DMS114 treated with DMSO at 0.1 percent for 48 hours (cell line): Measurements from ENCODE around the gene AKNAD1.
"Not testable (repeated sequence)": the region's sequence is repeated elsewhere in the genome, so short reads cannot be mapped to it uniquely, and the experiment has no call there.

Source experiments
- DNase-seq: peaks from one replicate; lab custom pipeline; 2025; ENCODE audit not compliant: unreplicated experiment; lab: John Stamatoyannopoulos, UW

The AKNAD1 gene

DNA sequence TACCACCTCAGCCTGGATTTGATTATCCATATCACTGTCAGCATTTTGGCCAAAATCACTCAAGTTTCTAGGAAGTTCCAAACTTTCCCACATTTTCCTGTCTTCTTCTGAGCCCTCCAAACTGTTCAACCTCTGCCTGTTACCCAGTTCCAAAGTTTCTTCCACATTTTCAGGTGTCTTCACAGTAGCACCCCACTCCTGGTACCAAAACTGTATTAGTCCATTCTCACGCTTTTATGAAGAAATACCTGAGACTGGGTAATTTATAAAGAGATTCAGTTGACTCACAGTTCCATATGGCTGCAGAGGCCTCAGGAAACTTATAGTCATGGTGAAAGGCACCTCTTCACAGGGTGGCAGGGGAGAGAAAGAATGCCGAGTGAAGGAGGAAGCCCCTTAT lies 71.0 kb downstream of the AKNAD1 start:
- DNase-seq: no peak

GRCh38 chr1:108785264-108785663 lies 71.6 kb downstream of the AKNAD1 start:
- DNase-seq: no peak

DNA sequence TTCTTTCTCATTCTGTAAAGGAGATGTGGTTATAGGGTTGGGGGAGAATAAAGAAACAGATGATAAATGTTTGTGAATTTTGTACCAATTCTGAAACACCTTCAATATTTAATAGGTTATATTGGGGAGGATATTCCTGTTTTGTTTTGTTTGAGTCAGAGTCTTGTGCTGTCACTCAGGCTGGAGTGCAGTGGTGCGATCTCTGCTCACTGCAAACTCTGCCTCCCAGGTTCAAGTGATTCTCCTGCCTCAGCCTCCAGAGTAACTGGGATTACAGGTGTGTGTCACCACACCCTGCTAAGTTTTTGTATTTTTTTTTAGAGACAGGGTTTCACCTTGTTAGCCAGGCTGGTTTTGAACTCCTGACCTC lies 75.3 kb downstream of the AKNAD1 start:
- DNase-seq: not testable (repeated sequence)

DNA sequence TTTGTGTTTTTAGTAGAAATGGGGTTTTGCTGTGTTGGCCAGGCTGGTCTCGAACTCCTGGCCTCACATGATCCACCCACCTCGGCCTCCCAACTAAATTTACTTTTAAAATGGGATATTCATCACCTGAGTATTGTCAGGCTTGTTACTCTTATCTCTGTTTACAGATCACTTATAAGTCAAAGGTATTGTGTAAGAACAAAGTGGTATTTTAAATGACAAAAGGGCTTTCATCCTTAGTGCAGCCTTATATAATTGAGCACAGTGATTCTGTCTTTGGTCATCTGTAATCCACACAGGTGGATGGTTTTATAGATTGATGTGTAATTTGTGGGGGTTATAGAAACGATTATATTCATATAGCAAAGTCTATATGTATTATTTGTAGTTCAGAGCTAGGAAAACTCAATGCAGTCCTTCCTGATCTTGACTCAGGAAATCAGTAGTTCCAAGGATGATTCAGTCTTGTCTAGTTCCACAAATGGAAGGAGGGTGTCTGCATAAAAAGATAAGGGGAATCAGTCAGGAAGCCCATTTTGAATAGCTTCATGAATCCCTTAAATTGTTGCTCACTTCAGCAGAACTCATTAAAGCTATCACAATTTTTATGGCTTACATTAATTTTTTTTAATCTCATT lies 75.8 kb downstream of the AKNAD1 start:
- no peak for DNase-seq

GRCh38 chr1:108779455-108779854 lies 77.4 kb downstream of the AKNAD1 start:
- DNase-seq: no peak

GRCh38 chr1:108777839-108778238 lies 79.1 kb downstream of the AKNAD1 start:
- no peak for DNase-seq

DNA sequence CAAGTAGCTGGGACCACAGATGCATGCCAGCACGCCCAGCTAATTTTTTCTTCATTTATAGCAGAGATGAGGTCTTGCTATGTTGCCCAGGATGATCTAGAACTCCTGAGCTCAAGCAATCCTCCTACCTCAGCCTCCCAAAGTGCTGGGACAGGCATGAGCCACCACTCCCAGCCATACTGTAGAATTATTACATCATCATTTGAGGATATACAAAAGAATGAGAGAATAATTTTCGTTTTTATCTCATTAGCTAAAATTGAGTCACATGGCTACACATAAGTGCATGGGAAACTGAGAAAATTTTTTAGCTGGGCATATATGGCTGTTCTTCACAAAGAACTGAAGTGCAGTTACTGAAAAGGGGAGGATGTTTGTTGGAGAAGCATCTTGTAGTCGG lies 89.2 kb downstream of the AKNAD1 start:
- DNase-seq: no peak

DNA sequence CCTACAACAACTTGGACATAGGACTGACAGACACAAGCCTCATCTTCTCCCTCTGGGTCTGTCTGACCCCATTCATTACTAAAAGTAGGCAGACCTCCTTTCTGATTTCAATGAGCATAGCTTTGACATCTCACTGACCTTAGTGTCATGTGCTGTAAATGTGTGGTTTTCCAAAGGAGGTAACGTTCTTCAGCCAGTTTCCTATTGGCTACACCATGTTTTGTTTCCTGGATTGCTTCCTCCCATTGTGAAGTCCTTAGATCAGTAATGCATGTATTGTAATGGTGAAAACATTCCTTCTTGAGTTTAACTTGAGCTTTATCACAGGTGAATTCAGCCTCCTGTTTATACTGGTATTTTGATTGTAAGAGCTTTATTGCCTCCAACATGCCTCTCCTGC lies 89.8 kb downstream of the AKNAD1 start:
- no peak for DNase-seq
